ENCODE results near the gene SPHK2.

DNA sequence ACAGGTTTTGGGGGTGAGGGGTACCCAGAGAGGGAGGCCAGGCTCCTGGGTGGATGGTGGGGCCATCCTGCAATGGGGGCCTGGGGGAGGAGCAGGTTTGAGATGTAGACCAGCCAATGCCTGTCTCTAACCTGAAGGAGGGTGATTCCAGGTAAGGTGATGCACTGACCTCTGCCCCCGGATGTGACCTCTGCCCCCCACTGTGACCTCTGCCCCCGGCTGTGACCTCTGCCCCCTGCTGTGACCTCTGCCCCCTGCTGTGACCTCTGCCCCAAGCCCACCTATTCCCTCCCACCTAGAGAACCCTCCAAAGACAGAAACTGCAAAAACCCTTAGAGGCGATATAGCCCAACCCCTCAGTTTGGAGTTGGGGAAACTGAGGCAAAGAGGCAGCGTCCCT is 23.1 kb upstream of the SPHK2 start:
- TF ChIP-seq, protein P1, sequence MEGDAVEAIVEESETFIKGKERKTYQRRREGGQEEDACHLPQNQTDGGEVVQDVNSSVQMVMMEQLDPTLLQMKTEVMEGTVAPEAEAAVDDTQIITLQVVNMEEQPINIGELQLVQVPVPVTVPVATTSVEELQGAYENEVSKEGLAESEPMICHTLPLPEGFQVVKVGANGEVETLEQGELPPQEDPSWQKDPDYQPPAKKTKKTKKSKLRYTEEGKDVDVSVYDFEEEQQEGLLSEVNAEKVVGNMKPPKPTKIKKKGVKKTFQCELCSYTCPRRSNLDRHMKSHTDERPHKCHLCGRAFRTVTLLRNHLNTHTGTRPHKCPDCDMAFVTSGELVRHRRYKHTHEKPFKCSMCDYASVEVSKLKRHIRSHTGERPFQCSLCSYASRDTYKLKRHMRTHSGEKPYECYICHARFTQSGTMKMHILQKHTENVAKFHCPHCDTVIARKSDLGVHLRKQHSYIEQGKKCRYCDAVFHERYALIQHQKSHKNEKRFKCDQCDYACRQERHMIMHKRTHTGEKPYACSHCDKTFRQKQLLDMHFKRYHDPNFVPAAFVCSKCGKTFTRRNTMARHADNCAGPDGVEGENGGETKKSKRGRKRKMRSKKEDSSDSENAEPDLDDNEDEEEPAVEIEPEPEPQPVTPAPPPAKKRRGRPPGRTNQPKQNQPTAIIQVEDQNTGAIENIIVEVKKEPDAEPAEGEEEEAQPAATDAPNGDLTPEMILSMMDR (IDR thresholded peaks at IDR 0.05; ENCODE audit: low read depth, low read length) = no peak
- TF ChIP-seq EZH2phosphoT487 (IDR thresholded peaks at IDR 0.05; ENCODE audit: low read depth) = no peak
